ENCODE data around the gene GPR132. TPM values are rescaled to one million over a fixed set of nuclear protein-coding genes. Genes with fewer than 3 reads are reported as not detected.

GPR132 gene
- total and polyA plus RNA-seq, 9 of the 15 experiments (the other 6 are each of a cell fraction or from before 2014, with no cell fraction given), result 0.01 to 1.1 (median 0.25) TPM; not detected in 1

DNA sequence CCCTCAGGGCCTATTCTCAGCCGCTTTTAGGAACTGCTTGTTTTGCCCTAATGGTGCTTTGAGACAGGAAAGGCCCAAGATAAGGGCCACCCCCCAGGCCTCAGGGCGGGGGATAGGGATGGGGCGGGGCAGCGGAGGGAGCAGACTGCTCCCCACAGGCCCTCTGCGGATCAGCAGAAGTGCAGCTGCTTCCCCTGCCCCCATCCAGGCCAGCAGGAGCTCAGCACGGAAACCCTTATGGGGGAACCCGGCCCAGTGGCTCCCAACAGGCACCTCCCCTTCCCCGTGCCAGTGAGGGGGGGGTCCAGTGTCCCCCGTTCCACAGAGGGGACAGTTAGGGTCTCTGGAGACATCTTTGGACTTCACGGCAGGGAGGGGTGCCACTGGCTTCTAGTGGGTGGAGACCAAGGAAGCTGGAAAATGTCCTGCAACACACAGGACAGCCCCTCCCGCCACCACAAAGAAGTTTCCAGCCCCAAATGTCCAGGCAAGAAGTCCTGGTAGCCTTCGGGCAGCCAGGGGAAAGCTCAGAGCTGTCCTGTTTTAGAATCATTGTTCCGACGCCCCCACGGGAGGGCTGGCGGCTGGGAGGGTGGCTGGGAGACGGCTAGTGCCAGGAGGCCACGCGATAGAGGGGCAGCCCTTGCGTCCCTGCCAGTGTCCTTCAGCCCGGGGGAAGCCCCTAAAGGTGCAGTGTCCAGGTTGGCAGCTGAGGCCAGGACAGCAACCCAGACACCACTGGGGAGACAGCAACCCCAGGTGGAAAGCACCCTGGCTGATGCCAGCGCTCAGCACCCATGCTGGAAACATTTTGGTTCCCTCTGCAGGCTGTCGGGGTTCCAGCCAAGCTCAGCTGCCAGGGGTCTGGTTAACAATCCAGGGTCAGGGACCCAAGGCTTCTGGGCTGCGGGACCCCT lies 10.4 kb upstream of the GPR132 start (continued):
- TF ChIP-seq PREB (CRISPR knock-in tag; IDR thresholded peaks at IDR 0.05) (no peak), XRCC4 (IDR thresholded peaks at IDR 0.05; ENCODE audit: extremely low read depth, insufficient read depth, insufficient read length) (no peak), ARID2 (IDR thresholded peaks at IDR 0.05) (no peak), TRIM24 (IDR thresholded peaks at IDR 0.05) (no peak), HES1 (IDR thresholded peaks at IDR 0.05; ENCODE audit: low read depth) (no peak), XRCC3 (IDR thresholded peaks at IDR 0.05) (no peak), ZNF3 (CRISPR knock-in tag; IDR thresholded peaks at IDR 0.05) (no peak), RAD51 (IDR thresholded peaks at IDR 0.05; ENCODE audit: borderline replicate concordance, low read depth) (no peak), ZFPM2 (CRISPR knock-in tag; IDR thresholded peaks at IDR 0.05) (no peak), FOXA3 (CRISPR knock-in tag; conservative IDR thresholded peaks at IDR 0.05 in 1 of 2, IDR thresholded peaks at IDR 0.05 in 1 of 2) (no peak), ZNF280A (IDR thresholded peaks at IDR 0.05; ENCODE audit: low read depth, partially characterized antibody) (no peak), FOSL1 (tag; conservative IDR thresholded peaks at IDR 0.05) (no peak), POLR3A (IDR thresholded peaks at IDR 0.05; ENCODE audit: borderline replicate concordance, extremely low read depth, insufficient read depth, insufficient read length) (no peak)
- TF ChIP-seq, protein P1, sequence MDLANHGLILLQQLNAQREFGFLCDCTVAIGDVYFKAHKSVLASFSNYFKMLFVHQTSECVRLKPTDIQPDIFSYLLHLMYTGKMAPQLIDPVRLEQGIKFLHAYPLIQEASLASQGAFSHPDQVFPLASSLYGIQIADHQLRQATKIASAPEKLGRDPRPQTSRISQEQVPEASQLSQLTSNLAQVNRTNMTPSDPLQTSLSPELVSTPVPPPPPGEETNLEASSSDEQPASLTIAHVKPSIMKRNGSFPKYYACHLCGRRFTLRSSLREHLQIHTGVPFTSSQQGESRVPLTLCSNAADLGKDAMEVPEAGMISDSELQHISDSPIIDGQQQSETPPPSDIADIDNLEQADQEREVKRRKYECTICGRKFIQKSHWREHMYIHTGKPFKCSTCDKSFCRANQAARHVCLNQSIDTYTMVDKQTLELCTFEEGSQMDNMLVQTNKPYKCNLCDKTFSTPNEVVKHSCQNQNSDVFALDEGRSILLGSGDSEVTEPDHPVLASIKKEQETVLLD (IDR thresholded peaks at IDR 0.05), result no peak
- TF ChIP-seq, protein P2, sequence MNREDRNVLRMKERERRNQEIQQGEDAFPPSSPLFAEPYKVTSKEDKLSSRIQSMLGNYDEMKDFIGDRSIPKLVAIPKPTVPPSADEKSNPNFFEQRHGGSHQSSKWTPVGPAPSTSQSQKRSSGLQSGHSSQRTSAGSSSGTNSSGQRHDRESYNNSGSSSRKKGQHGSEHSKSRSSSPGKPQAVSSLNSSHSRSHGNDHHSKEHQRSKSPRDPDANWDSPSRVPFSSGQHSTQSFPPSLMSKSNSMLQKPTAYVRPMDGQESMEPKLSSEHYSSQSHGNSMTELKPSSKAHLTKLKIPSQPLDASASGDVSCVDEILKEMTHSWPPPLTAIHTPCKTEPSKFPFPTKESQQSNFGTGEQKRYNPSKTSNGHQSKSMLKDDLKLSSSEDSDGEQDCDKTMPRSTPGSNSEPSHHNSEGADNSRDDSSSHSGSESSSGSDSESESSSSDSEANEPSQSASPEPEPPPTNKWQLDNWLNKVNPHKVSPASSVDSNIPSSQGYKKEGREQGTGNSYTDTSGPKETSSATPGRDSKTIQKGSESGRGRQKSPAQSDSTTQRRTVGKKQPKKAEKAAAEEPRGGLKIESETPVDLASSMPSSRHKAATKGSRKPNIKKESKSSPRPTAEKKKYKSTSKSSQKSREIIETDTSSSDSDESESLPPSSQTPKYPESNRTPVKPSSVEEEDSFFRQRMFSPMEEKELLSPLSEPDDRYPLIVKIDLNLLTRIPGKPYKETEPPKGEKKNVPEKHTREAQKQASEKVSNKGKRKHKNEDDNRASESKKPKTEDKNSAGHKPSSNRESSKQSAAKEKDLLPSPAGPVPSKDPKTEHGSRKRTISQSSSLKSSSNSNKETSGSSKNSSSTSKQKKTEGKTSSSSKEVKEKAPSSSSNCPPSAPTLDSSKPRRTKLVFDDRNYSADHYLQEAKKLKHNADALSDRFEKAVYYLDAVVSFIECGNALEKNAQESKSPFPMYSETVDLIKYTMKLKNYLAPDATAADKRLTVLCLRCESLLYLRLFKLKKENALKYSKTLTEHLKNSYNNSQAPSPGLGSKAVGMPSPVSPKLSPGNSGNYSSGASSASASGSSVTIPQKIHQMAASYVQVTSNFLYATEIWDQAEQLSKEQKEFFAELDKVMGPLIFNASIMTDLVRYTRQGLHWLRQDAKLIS (CRISPR knock-in tag; IDR thresholded peaks at IDR 0.05), result no peak
- TF ChIP-seq, protein P3, sequence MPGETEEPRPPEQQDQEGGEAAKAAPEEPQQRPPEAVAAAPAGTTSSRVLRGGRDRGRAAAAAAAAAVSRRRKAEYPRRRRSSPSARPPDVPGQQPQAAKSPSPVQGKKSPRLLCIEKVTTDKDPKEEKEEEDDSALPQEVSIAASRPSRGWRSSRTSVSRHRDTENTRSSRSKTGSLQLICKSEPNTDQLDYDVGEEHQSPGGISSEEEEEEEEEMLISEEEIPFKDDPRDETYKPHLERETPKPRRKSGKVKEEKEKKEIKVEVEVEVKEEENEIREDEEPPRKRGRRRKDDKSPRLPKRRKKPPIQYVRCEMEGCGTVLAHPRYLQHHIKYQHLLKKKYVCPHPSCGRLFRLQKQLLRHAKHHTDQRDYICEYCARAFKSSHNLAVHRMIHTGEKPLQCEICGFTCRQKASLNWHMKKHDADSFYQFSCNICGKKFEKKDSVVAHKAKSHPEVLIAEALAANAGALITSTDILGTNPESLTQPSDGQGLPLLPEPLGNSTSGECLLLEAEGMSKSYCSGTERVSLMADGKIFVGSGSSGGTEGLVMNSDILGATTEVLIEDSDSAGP (CRISPR knock-in tag; IDR thresholded peaks at IDR 0.05), result no peak

Data from K562 (cell line).